ENCODE data around the gene SMPD3. TPM values are rescaled to one million over a fixed set of nuclear protein-coding genes. Genes with fewer than 3 reads are reported as not detected.
A peak's percentile ranks its signal among the peaks of the same experiment; 100 is the strongest.

Gene SMPD3
- total RNA-seq, 1 experiment from 2014 or later, result 1.3 TPM

DNA sequence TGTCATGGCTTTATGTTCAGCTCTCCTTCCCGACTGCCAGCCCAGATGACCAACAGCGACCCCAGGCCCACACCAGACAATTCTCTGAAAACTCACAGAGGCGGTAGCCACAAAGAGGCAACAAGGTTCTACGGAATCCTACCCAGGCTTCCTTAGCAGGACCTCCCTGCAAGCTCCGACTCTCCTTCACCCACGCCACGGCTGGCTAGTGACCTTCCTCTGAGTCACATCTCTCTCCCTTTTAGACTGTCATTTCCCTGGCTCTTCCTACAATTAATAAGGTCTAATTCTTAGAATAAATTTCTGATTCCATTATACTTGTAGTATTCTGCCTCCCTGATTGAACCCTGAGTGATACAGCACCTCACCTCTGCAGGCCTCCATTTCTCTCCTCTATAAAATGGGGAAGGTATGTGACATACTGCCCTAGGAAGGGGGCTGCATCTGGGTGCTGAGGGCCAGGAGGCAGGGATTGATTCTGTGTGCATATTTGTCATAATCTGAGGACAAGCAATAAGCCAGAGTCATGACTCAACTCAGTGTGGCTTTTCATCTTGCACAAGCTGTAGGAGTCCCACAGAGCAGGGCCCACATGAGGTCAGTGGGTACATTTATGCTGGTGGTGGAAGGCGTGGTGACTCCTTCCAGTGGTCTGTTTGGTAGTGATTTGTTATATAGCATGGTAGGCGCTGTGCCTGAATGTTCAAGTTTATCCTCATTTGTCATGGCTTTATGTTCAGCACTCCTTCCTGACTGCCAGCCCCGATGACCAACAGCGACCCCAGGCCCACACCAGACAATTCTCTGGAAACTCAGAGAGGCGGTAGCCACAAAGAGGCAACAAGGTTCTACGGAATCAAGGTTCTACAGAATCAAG is 46.2 kb downstream of the SMPD3 start:
- Histone ChIP-seq H3K27ac (peak overlapping the region; percentile 43), H3K4me3 (no peak overlapping the region), H3K27me3 (replicated peaks) (no peaks in the 10 kb centered on the region), H3K9me3 (replicated peaks) (no peaks in the 10 kb centered on the region), H3K4me1 (replicated peaks) (peaks cover 70% of the 10 kb centered on the region), H3K36me3 (no peaks in the 10 kb centered on the region)
- DNase-seq (ENCODE audit: low read depth in 1 of 2, low spot score in 2 of 2), result peak; percentile 59 to 74

DNA sequence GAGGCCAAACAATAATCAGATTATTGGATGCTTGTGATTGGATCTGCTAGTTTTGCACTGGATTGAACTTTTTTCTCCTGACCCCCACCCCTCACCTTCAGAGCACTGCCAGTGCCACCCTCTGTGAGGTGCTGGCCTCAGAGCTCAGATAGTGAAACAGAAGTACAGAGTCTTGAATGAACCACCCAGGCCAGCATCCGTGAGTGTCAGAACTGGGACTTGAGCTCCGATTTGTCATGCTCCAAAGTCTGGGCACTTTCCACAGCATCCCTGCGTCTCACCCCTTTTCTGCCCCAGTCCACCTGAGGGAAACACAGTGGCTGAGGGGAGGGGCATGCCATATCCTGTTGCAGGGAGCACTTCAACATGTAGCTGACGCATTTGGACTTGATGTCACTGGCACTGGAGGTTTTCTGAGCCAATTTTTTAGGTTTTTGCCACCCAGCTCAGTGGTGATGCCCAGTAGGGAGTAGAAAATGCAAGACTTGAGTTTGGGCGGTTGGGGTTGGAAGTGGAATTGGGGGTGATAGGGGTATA is 47.3 kb downstream of the SMPD3 start:
- H3K27ac ChIP-seq, result no peak overlapping the region
- no peak overlapping the region for H3K4me3 ChIP-seq
- H3K27me3 ChIP-seq (replicated peaks), result no peaks in the 10 kb centered on the region
- DNase-seq (ENCODE audit: low read depth in 1 of 2, low spot score in 2 of 2), result no peak
- no peaks in the 10 kb centered on the region for H3K9me3 ChIP-seq (replicated peaks)
- peaks cover 59% of the 10 kb centered on the region for H3K4me1 ChIP-seq (replicated peaks)
- no peaks in the 10 kb centered on the region for H3K36me3 ChIP-seq

DNA sequence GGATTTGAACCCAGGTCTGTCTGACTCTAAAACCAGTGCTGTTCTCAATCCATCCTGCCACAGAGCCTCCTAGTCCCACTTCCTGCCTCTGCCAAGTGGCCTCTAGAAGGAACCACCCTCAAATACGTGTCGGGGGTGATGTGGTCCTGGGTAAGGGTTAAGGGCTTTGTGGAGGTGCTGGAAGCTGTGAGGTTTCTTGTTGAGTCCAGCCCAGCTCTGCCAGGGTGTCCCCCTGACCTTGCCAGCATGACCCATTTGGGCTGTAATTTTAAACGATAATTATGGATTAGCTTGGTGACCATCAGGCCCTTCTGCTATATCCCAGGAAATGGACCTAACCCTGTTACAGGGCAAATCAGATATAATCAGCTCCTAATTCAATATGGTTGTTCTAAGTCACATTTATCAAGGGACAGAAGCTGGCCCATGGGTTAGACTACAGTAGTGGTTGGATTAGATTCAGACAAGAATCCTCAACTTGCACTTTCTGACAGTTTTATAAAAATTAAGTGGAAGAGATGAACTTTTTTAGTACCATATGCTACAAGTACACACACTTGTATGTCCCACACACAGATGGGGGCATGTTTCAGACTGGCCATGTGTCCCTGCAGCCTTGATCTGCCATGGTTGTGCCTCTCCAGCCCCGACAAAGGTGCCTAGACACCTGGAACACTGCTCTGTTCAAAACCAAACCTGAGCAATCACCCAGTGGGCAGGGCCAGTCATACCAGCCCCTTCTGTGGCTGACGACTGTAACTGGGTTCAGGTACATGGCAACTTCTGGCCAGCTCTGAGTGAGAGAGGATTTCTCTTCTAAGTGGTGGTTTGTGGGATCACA is 48.0 kb downstream of the SMPD3 start:
- Histone ChIP-seq H3K4me3 (no peak overlapping the region), H3K27ac (no peak overlapping the region), H3K27me3 (replicated peaks) (no peaks in the 10 kb centered on the region), H3K4me1 (replicated peaks) (peaks cover 55% of the 10 kb centered on the region), H3K36me3 (no peaks in the 10 kb centered on the region), H3K9me3 (replicated peaks) (no peaks in the 10 kb centered on the region)
- DNase-seq (ENCODE audit: low read depth in 1 of 2, low spot score in 2 of 2), result no peak

DNA sequence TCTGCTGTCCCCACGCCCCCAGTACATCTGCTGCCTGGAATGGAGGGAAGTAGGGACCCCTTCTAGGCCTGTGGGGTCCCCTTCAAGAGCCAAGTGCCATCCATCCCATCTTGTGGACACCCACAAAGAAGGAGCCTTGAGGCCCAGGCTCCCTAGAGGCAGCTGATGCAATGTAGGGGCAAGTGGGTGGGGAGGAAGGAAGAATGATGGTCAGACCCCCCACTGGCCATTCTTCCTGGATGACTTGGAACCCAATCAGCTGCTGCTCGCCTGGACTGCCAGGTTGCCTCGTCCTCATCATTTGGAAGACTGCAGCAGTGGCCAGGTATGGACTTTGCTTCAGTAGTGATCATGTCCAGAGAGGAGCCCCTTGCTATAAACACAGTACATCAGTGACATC is 48.9 kb downstream of the SMPD3 start:
- Histone ChIP-seq H3K36me3 (no peaks in the 10 kb centered on the region), H3K4me3 (no peak overlapping the region), H3K9me3 (replicated peaks) (no peaks in the 10 kb centered on the region), H3K4me1 (replicated peaks) (peaks cover 55% of the 10 kb centered on the region), H3K27ac (0 out of 2 replicates have a peak overlapping the region, but pooled peaks have one; percentile 23), H3K27me3 (replicated peaks) (0 out of 2 replicates have a peak, but pooled peaks cover 1% of the 10 kb centered on the region)
- no peak for DNase-seq (ENCODE audit: low read depth in 1 of 2, low spot score in 2 of 2)

DNA sequence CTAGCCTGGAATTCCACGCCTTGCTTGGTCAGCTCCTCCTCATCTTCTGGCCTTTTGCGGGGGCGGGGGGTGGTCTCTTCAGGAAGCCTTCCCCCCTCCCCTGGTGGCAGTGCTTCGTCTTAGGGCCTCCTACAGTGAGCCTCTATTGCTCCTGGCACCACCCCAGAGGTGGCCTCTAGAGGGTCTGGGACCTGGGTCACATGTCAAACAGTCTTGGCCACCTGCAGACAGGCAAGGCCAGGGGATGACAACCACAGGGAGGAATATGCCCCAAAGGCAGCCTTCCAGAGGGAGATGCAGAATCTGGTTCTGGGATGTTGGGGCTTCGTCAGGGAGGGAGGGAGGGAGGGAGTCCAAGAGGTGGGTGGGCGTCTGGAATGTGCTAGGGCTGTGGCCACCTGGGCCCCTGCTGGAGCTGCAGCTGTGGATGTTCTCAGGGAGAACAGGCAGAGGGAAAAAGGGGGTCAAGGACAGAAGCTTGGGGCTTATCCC is 50.6 kb downstream of the SMPD3 start:
- Histone ChIP-seq H3K36me3 (no peaks in the 10 kb centered on the region), H3K27ac (no peak overlapping the region), H3K4me1 (replicated peaks) (peaks cover 38% of the 10 kb centered on the region), H3K4me3 (no peak overlapping the region), H3K27me3 (replicated peaks) (0 out of 2 replicates have a peak, but pooled peaks cover 3% of the 10 kb centered on the region), H3K9me3 (replicated peaks) (no peaks in the 10 kb centered on the region)
- DNase-seq (ENCODE audit: low read depth in 1 of 2, low spot score in 2 of 2), result no peak

DNA sequence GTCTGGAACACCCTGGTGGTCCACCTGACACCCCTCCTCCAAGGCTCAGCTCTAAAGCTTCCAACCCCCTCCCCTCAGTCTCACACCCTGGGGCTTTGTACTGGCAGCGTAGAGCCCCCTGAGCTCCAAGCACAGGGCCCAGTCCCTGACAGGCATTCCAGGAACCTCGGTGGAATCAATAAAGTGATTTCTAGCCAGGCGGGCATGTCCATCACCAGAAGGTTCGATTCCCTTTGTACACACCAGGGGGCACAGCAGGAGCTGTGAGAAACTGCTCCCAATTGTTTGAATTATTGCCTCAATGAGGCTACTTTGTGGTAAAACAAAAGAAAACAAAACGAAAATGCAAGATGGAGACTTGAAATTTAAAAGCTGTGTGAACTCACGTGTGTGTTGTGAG is 51.8 kb downstream of the SMPD3 start:
- Histone ChIP-seq H3K27me3 (replicated peaks) (0 out of 2 replicates have a peak, but pooled peaks cover 3% of the 10 kb centered on the region), H3K36me3 (no peaks in the 10 kb centered on the region), H3K4me3 (no peak overlapping the region), H3K9me3 (replicated peaks) (no peaks in the 10 kb centered on the region), H3K27ac (no peak overlapping the region), H3K4me1 (replicated peaks) (peaks cover 26% of the 10 kb centered on the region)
- DNase-seq (ENCODE audit: low read depth in 1 of 2, low spot score in 2 of 2), result peak in 1 of 2 experiments; percentile 20

DNA sequence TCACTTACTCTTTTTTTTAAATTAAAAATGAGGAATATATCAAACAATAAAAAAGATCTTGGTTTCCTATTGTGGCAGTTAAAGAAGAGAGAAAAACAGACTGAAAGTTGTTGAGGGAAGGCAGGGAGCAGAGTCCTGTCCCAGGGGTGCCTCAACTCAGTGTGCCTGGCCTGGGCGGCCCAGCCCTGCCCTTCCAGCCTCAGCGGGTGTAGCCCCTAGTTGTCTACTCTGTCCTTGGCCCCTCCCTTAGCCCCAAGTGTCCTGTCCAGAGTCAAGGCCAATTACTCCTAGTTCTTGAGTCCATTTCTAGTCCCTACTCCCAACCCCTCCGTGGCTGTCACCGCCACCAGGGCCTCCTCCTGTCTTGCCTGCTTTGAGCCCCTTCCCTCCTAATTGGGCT is 52.5 kb downstream of the SMPD3 start:
- H3K36me3 ChIP-seq, result no peaks in the 10 kb centered on the region
- peaks cover 19% of the 10 kb centered on the region for H3K4me1 ChIP-seq (replicated peaks)
- H3K9me3 ChIP-seq (replicated peaks), result no peaks in the 10 kb centered on the region
- H3K27ac ChIP-seq, result no peak overlapping the region
- DNase-seq (ENCODE audit: low read depth in 1 of 2, low spot score in 2 of 2), result no peak
- H3K27me3 ChIP-seq (replicated peaks), result 0 out of 2 replicates have a peak, but pooled peaks cover 3% of the 10 kb centered on the region
- no peak overlapping the region for H3K4me3 ChIP-seq

DNA sequence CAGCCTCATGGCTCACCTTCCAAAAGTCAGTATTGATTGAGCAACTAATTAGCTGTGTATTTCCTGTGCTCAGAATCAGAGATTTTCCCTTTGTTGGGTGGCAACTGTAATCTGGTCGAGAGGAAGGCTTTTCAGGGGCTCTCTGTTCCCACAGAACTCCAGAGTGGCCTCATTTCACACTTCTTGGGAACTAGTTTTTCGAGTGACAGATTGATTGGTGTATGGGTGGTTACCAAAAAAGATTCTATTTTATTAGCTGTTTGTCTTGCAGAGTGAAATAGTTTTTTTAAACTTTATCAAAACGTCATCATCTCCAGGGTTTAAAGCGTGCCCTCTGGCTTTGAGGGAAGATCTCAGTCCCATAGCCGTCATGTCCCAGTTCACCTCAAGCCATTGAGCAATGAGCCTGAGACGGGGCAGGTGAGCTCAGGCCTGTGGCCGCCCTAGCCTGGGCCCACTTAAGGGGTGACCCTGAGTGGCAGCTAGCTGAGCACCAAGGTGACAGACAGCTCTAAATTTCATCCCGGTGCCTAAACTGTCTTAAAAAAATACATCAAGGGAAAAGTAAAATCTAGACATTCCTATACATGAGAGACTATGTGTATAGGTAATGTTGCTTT is 53.0 kb downstream of the SMPD3 start:
- no peaks in the 10 kb centered on the region for H3K9me3 ChIP-seq (replicated peaks)
- H3K4me1 ChIP-seq (replicated peaks), result peaks cover 18% of the 10 kb centered on the region
- H3K27me3 ChIP-seq (replicated peaks), result 0 out of 2 replicates have a peak, but pooled peaks cover 3% of the 10 kb centered on the region
- H3K4me3 ChIP-seq, result no peak overlapping the region
- no peak overlapping the region for H3K27ac ChIP-seq
- DNase-seq (ENCODE audit: low read depth in 1 of 2, low spot score in 2 of 2), result no peak
- no peaks in the 10 kb centered on the region for H3K36me3 ChIP-seq

DNA sequence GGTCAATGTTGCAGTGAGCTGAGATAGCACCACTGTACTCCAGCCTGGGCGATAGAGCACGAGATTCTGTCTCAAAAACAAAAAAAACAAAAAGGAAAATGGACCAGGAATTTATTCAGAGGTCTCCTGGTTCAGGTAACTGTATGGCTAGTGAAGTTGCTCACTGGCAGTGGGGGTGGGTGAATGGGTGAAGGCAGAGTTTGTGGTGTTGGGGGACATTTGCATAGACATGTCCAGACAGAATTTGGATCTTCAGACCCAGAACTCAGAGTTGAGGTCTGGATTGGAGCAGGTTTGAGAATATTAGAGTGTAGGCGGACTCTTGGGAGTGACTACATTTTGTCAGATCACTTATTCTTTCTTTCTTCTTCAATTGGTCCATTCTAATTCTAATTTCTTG is 55.0 kb downstream of the SMPD3 start:
- H3K9me3 ChIP-seq (replicated peaks), result no peaks in the 10 kb centered on the region
- no peak overlapping the region for H3K4me3 ChIP-seq
- 0 out of 2 replicates have a peak, but pooled peaks cover 3% of the 10 kb centered on the region for H3K27me3 ChIP-seq (replicated peaks)
- H3K27ac ChIP-seq, result no peak overlapping the region
- H3K36me3 ChIP-seq, result no peaks in the 10 kb centered on the region
- DNase-seq (ENCODE audit: low read depth in 1 of 2, low spot score in 2 of 2), result no peak
- H3K4me1 ChIP-seq (replicated peaks), result peaks cover under 1% of the 10 kb centered on the region; the same call in 1 of the 2 replicates

DNA sequence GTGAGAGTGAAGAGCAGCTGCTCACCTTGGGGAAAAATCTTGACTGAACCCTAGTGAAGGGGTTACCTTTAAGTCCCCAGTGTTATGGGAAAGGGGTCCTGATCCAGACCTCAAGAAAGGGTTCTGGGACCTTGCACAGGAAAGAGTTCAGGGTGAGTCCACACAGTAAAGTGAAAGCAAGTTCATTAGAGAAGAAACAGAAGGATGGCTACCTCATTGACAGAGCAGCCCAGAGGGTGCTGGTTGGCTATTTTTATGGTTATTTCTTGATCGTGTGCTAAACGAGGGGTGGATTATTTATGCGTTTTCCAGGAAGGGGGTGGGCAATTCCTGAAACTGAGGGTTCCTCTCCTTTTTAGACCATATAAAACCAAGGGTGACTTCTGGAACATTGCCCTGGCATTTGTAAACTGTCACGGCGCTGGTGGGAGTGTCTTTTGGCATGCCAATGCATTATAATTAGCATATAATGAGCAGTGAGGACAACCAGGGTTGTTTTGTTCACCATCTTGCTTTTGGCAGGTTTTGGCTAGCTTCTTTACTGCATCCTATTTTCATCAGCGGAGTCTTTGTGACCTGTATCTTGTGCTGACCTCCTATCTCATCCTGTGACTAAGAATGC is 58.4 kb downstream of the SMPD3 start:
- H3K27me3 ChIP-seq (replicated peaks), result 0 out of 2 replicates have a peak, but pooled peaks cover 3% of the 10 kb centered on the region
- H3K9me3 ChIP-seq (replicated peaks), result no peaks in the 10 kb centered on the region
- no peak overlapping the region for H3K27ac ChIP-seq
- no peaks in the 10 kb centered on the region for H3K4me1 ChIP-seq (replicated peaks)
- H3K4me3 ChIP-seq, result no peak overlapping the region
- H3K36me3 ChIP-seq, result no peaks in the 10 kb centered on the region
- no peak for DNase-seq (ENCODE audit: low read depth in 1 of 2, low spot score in 2 of 2)

DNA sequence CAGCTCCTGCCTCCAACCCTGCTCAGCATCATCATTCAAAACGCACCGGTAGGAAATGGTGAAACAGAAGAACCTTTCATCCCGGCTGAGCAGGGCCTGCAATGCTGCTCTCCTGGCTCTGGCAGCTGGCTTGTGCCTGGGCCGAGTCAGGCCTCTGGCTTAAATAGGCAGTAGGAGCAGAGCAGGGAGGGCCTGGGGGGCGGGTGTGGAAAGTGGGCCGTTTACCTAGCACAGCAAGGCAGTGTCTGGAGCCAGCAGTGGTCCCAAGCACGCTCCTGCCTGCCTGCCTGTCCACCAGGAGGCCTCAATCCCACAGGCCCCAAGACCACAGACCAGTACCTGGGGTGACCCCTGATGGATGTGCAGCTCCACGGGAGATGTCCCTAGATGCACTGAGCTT is 59.3 kb downstream of the SMPD3 start:
- DNase-seq (ENCODE audit: low read depth in 1 of 2, low spot score in 2 of 2), result no peak
- Histone ChIP-seq H3K36me3 (no peaks in the 10 kb centered on the region), H3K27ac (no peak overlapping the region), H3K4me1 (replicated peaks) (no peaks in the 10 kb centered on the region), H3K27me3 (replicated peaks) (no peaks in the 10 kb centered on the region), H3K4me3 (no peak overlapping the region), H3K9me3 (replicated peaks) (no peaks in the 10 kb centered on the region)

DNA sequence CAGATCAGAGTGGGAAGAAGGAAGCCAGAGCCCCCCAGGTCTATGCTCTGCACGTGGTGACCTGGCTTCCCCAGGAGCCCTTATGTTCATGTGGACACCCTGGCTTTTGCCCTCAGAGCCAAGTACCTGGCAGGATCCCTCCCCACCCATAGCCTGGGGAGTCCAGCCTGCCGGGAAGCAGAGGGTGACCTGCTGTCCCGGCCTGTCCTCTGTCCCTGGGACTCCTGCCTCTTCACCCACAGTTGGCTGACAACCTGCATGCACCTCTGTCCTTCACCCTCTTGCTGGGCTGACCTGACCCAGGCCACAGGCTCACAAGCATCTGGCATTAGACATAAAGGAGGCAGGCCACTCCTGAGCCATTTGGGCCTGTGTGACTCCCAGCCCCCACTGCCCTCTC is 60.2 kb downstream of the SMPD3 start:
- no peak overlapping the region for H3K27ac ChIP-seq
- DNase-seq (ENCODE audit: low read depth in 1 of 2, low spot score in 2 of 2), result no peak
- no peak overlapping the region for H3K4me3 ChIP-seq
- no peaks in the 10 kb centered on the region for H3K36me3 ChIP-seq
- no peaks in the 10 kb centered on the region for H3K27me3 ChIP-seq (replicated peaks)
- no peaks in the 10 kb centered on the region for H3K4me1 ChIP-seq (replicated peaks)
- H3K9me3 ChIP-seq (replicated peaks), result no peaks in the 10 kb centered on the region

DNA sequence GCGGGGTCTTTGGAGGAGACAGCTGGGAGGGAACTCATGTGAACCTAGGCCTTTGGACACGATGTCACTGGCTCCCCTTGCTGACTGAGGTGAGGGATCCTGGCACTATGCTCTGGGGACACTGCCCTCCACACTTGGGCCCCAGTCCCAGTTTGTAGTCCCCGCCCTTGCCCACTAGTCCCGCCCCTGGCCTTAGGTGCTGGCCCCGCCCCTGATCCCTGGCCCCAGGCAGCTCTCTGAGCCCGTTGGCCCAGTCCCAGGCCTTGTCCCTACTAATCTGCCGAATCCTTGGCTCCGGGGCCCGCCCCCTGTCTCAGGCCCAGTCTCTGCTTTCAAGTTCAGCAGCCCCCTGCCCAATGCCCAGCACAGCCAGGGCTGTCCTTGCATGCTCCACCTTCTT is 61.0 kb downstream of the SMPD3 start:
- H3K27me3 ChIP-seq (replicated peaks), result no peaks in the 10 kb centered on the region
- no peaks in the 10 kb centered on the region for H3K36me3 ChIP-seq
- H3K4me1 ChIP-seq (replicated peaks), result no peaks in the 10 kb centered on the region
- no peak overlapping the region for H3K4me3 ChIP-seq
- DNase-seq (ENCODE audit: low read depth in 1 of 2, low spot score in 2 of 2), result no peak
- H3K27ac ChIP-seq, result no peak overlapping the region
- H3K9me3 ChIP-seq (replicated peaks), result no peaks in the 10 kb centered on the region
